Stimulated activated CD4-positive, alpha-beta T cell treated with anti-CD3 and anti-CD28 coated beads, Interleukin-1b, Interleukin-23, amount 100 ng/mL, for 1 hour (primary cell): Measurements from ENCODE around the gene CAMK2A.

Experiments
- DNase-seq, 2 donors: peaks; one replicate each; pipeline ENCODE4 v3.0.0-alpha.2; 2020; ENCODE audit warnings: low read depth in 2 of 2

The CAMK2A gene

DNA sequence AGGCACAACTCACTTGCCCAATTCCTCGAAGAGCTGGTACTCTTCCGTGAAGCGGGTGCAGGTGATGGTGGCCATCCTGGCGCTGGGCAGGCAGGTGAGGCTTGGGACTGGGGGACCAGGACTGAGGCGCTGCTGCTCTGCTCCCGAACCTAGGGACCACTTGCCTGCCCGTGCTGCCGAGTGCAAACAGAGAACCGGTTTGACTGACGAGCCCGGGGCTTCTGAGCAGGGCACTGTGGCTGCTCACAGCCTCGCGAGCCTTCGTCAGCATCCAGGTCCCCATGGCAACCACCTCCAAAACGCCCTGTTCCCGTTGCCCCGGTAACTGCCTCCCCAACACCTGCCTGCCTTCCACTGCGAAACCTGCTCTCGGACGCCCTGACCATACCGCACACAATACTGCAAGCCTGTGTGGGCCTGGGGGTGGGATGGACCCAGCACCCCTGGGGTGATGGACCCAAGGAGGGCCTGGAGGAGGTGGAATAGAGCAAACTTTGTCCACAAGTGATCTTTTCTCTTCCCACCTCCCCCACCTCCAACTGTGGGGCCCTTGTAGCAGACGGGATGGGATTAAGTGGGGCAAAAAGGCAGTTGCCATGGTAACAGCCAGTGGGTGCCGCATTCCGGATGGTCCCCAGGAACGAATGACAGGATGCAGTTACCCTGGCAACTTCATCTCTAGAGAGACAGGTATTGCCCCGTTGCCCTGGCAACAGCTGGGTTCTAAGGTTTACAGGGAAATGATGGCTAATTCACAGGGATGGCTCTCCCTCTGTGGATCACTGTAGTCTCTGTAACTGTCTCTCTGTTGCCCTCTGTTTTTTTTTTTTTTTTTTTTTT, at the start of gene CAMK2A:
Gene CAMK2A (minus strand): TSS at position 223 of the 840 bp plus-strand sequence. CDS start 148 bp downstream, at position 75.
- no peak for DNase-seq

DNA sequence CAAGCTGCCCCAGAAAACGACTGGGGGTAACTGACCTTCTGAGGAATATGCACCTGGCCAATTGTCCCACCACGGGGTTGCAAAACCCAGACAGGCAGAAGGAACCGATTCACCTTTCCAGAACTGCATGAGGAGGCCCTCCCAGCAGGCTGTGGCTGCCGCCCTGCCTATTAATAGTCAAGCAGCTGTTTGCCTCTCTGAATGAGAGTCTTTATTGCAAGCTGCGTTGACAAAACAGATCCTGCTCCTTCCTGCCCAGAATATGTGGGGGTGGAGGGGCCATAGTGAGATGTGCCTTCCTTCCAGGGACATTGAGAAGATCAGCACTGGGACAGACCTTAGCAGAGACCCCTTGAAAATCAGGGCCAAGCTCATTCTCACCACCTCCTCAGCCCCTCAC, 49.6 kb upstream of the CAMK2A start:
- DNase-seq, result no peak

- DNase-seq, result no peak
Measured at GRCh38 chr5:150338546-150338945, 49.0 kb upstream of the CAMK2A start.

DNA sequence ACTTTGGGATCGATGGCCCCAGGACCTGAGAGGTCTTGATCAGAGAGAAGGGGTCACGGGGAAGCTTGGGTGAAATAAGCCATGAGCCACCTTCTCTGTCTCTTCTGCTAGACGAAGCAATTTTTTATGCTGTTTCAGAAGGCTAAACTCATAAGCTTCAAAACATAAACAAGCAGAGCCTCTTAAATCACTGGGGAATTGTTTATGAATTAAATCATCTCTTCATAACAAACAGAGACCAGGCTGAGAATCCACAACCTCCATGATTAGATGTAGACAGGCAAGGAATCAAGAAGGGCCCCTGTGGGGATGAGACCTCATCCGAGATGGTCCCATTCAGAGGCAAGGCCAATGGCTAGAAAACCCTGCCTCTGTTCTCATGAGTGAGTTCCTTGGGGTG, 46.2 kb upstream of the CAMK2A start:
- DNase-seq, result no peak

- DNase-seq, result no peak
Measured at GRCh38 chr5:150333400-150333799, 43.8 kb upstream of the CAMK2A start.

DNA sequence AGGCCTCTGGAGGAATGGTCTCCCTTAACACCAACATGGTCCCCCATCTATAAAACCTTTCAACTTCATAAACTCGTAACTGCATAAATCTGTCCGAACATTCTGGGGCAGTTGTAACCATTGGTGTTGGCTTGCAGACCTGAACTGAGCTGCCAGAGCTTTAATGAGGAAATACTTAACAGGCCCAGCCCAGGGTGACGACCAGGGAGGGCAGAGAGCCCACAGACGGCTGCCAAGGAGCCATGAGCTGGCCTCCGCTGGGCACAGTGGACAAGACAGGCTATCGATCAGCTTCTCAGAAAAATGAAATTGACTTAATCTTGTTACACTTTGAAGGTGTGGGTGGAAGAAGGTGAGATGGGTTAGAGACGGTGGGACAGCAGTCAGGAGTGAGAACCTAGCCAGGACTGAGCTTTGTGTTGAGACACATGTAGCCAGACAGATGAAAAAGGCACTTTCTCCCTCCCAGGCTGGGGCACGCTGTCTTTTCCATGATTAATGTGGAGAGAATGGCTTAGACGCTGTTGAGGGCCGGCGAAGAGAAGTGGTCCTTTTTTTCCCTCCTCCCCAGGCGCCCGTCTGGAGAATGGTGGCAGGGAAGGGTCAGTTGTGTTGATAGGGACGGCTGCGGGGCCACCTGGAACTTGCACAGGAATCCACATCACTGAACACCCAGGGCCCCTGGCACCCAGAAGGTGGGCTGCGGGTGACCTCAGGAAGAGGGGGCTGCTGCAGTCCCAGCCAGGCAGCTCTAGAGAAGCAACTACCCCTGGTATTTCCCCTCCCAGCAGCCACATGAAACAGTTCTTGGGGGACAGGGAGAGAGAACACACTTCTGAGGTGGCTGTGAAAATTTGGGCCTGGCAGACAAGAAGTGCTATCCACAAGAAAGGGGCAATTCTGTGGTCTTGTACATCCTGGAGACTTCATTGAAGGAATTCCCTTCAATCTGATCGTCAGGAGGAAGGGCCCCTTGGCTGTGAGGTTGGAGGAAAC, 40.6 kb upstream of the CAMK2A start:
- DNase-seq, result no peak

- no peak for DNase-seq
Measured at GRCh38 chr5:150329038-150329437, 39.5 kb upstream of the CAMK2A start.

DNA sequence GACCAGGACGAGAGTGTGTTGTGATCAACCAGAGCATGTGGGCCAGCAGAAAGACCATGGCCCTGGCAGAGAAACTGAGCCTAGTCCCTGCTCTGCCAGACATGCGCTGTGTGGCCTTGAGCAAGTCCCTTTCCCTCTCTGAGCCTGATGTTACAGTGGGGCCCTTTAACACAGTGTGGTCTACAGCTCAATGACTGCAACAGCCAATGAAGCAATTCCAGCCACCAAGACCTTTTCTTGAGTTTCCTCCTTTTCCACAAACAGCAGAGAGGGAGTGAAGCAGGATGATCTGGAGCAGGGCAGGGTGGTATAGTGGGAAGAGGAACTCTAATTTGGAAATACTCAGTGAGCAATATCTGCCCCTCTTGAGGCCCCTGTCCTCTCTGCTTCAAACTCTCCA, 38.9 kb upstream of the CAMK2A start:
- no peak for DNase-seq

- no peak for DNase-seq
Measured at GRCh38 chr5:150327139-150327538, 37.6 kb upstream of the CAMK2A start.

DNA sequence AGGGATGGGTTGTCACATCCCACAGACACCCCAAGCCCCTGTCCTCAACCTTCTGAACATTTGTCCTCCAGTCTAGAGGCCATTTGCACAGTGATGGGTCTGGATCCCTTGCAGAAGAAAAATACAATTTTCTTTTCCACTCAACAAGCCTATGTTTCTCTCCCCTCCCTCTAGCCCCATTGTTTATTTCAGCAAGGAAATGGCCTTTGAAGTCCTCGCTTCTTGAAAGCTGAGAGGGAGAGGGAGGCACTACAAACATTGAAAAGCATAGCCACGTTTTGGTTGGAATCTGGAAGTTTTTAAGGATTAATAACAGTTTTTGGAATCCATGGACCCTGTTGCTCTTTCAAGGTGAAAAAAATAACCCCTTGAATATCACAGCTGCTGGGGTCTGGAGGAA, 37.1 kb upstream of the CAMK2A start:
- no peak for DNase-seq

DNA sequence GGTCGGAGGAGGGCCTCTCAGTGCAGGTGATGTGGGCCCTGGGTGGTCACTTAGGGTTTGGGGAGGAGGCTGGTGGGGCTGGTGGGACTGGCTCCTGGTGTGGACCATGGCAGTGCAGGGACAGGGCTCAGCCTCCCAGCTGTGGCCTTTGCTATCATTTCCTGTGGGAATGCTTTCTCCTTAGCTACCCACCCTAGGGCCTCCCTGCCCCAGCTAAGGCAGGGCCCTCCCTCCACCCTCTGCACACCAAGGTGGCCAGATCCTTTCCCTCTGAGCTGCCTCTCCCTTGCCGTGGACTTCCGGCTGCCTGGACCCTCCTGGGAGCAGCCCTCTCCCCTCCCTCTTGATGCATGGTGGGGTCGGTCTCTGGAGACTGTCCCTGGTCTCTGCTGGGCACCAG, 35.9 kb upstream of the CAMK2A start:
- no peak for DNase-seq

- no peak for DNase-seq
Measured at GRCh38 chr5:150323819-150324218, 34.2 kb upstream of the CAMK2A start.

DNA sequence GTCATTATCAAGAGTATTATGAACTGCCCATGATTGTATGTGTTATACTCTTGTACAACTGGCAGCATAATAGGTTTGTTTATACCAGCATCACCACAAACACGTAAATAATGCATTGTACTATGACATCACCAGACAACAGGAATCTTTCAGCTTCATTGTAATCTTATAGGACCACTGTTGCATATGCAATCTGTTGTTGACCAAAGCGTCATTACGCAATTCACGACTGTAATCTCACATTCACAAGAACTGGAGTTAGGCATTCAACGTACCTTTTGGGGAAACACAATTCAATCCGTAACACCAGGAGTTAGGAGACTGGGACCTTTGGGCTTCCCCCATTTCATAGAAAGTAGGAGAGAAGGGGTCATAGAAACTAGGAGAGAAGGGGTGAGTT, 33.5 kb upstream of the CAMK2A start:
- DNase-seq, result no peak

GRCh38 chr5:150322202-150322601, 32.6 kb upstream of the CAMK2A start:
- DNase-seq, result no peak

GRCh38 chr5:150321784-150322183, 32.2 kb upstream of the CAMK2A start:
- no peak for DNase-seq

DNA sequence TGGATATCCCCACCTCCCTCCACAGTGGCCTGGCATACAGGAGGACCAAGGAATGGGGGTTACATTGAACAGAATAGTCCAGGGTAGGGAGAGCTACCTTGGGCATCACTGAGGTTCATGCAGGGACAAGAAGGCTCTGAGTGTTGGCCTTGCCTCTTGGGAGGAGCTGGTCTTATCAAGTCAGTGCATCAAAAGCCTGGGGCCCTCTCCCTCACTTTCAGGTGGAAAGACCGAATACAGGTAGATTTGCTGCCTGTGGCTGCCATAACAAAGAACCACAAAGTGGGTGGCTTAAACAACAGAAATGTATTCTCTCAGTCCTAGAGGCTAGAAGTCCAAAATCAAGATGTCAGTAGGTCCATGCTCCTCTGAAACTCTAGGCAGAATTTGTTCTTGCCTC, 31.6 kb upstream of the CAMK2A start:
- no peak for DNase-seq

DNA sequence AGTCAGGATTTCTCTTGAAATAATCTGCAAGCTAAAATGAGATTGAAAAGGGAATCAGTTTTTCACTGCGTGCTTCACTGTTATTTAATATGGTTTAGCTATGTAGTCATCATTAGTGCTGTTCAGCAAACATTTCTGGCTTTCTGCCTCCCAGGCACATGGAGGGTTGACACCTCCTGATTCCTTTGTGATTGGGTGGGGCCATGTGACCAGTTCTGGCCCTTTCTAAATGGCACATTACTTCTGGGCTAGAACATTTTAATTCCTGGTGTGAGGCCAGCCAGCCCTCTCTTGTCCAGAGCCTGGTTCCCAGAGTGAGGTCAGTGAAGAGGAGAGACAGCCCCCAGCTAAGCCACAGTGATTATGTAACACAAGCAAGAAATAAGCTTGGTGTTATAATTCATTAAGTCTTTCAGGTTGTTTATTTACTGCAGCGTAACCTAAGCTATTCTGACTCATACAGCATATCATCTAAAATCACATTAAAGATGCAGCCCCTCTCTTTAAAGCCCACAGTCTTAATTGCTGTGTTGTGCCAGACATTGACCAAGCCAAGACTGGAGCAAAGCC, 30.6 kb upstream of the CAMK2A start:
- DNase-seq, result no peak

DNA sequence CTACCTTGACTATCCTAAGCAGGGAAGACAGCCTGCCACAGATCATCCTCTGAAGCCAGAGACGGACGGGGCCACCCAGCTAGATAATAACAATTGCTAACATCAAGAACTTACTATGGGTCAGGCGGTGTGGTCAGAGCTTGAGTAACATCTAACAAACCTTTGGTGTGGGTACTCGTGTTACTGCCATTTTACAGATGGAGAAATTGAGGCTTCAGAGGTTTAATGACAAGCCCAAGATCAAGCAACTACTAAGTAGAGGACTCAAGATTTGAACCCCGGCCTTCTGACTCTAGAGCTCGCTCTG, 29.9 kb upstream of the CAMK2A start:
- DNase-seq, result no peak

DNA sequence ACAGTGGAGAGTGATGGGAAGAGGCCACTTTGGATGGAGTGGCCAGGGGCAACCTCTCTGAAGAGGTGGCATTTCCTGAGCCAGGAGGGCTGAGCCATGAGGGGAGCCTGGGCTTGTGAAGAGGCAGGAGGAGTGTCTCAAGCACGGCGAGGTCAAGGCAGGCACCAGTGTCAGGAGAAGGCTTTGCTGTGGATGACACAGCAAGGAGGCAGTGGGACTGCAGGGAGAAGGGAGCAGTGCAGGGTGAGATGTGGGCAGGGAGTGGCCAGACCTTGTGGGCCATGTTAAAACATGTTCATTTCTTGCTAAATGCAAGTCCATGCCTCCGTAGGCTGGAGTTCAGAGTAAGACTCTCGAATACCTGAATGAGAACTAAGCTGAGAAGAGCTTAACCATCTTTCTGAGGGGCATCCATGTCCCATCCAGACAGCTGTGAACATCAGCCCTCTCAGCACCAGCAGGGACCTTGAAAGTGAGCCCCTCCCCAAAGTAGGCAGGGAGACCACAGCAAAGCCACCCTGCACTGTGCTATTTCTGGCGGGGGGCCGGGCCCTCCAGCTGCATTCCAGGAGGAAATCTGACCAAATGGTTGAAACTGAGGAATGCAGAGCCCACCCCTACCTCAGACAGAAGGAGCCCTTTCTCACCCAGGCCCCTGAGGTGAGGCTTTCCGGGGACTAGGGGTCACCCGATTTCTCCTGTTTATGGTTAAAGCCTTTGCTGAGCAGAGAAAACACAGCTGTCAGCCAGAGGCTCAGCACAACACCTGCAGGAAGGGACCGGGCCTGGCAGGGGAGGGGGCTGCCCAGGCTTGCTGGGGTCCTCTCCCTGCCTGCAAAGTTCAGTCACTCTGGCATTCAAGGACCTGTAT, 29.3 kb upstream of the CAMK2A start:
- DNase-seq, result no peak

DNA sequence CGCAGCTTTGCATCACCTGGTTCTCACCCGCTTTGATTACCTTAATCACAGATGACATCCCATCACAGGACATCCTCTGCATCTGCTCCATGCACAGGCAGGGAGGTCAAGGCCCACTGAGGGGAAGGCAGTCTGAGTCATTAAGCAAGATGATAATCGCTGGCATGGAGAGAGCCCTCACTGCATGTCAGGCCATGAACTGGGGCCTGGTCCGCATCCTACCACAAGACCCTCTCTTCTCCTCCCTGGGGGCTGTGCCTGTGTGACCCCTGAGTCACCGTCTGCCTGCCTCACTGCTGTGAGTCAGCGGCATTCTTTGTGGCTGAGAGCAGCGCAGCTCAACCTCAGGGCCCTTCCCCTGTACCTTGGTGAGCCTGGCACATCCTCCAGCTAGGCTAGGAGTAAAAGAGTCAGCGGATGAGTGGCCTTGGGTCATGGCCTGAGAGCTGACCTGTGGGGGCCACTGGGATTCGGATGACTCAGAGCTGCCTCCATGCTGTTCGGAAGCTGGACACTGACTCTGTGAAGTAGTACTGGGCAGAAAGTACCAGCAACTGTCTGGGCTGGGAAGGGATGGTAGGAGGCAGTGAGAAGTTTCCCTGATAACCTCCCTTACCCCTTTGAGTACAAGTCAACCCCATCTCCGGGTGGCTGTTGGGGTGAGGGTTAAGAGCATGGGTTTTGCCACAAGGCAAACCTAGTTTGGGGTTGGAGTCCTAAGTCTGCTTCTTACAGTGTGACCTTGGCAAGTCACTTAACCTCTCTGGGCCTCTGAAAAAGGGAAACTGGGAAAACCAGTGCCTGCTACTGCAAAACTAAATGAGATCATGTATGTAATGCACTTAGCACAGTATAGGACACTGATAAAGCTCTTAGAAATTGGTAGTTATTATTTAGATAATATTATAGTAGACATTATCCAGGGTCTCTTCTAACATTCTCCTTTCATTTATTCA, 27.8 kb upstream of the CAMK2A start:
- no peak for DNase-seq
